BE2C (cell line): Measurements from ENCODE around the gene CILP2.

Source experiments
- DNase-seq: peaks from one replicate; pipeline ENCODE4 v3.0.0-alpha.2; 2020
- H3K27me3 ChIP-seq: fragments of 250-450 bp; sonication (Bioruptor Pico); 2 replicates; pipeline ENCODE4 v1.5.1; 2020; ENCODE audit warnings: mild to moderate bottlenecking
- H3K36me3 ChIP-seq: fragments of 250-450 bp; sonication (Bioruptor Pico); 2 replicates; pipeline ENCODE4 v1.5.1; 2020; ENCODE audit warnings: mild to moderate bottlenecking
- H3K4me1 ChIP-seq: fragments of 250-450 bp; sonication (Bioruptor Pico); 2 replicates; pipeline ENCODE4 v1.5.1; 2020
- H3K4me3 ChIP-seq: 2 replicates; pipeline ENCODE4 v1.5.1; 2011; ENCODE audit warnings: low read depth, low read length
- H3K9me3 ChIP-seq: fragments of 250-450 bp; sonication (Bioruptor Pico); 2 replicates; pipeline ENCODE4 v1.5.1; 2020
- CTCF ChIP-seq: IDR thresholded peaks from 2 replicates; pipeline ENCODE4 v1.5.1; 2012; ENCODE audit warnings: mild to moderate bottlenecking, low read depth, low read length

Gene CILP2

GRCh38 chr19:19587771-19588170 is 49.7 kb downstream of the CILP2 start:
- TF ChIP-seq CTCF: no peak
- H3K9me3 ChIP-seq: no peaks in the 10 kb centered on the region
- DNase-seq: no peak
- no peaks in the 10 kb centered on the region for H3K27me3 ChIP-seq
- no peaks in the 10 kb centered on the region for H3K36me3 ChIP-seq
- no peak overlapping the region for H3K4me3 ChIP-seq
- H3K4me1 ChIP-seq: no peaks in the 10 kb centered on the region

GRCh38 chr19:19588546-19588945 is 50.5 kb downstream of the CILP2 start:
- no peak for DNase-seq
- no peak for TF ChIP-seq CTCF
- Histone ChIP-seq H3K9me3 (no peaks in the 10 kb centered on the region; the same call in 1 of the 2 replicates), H3K4me1 (no peaks in the 10 kb centered on the region), H3K4me3 (no peak overlapping the region), H3K27me3 (no peaks in the 10 kb centered on the region), H3K36me3 (no peaks in the 10 kb centered on the region)

GRCh38 chr19:19591133-19591825 is 53.2 kb downstream of the CILP2 start:
- no peak for DNase-seq
- no peak overlapping the region for H3K4me3 ChIP-seq
- H3K27me3 ChIP-seq: no peaks in the 10 kb centered on the region
- H3K4me1 ChIP-seq: no peaks in the 10 kb centered on the region
- no peaks in the 10 kb centered on the region; the same call in 1 of the 2 replicates for H3K9me3 ChIP-seq
- H3K36me3 ChIP-seq: no peaks in the 10 kb centered on the region
- no peak for TF ChIP-seq CTCF

GRCh38 chr19:19592690-19593089 is 54.6 kb downstream of the CILP2 start:
- no peaks in the 10 kb centered on the region for H3K36me3 ChIP-seq
- no peaks in the 10 kb centered on the region for H3K27me3 ChIP-seq
- TF ChIP-seq CTCF: no peak
- no peaks in the 10 kb centered on the region for H3K4me1 ChIP-seq
- no peak overlapping the region for H3K4me3 ChIP-seq
- DNase-seq: no peak
- H3K9me3 ChIP-seq: no peaks in the 10 kb centered on the region; the same call in 1 of the 2 replicates

GRCh38 chr19:19594381-19594780 is 56.3 kb downstream of the CILP2 start:
- Histone ChIP-seq H3K27me3 (no peaks in the 10 kb centered on the region), H3K36me3 (no peaks in the 10 kb centered on the region), H3K4me1 (no peaks in the 10 kb centered on the region), H3K4me3 (no peak overlapping the region), H3K9me3 (no peaks in the 10 kb centered on the region; the same call in 1 of the 2 replicates)
- no peak for TF ChIP-seq CTCF
- DNase-seq: no peak

GRCh38 chr19:19595171-19595701 is 57.2 kb downstream of the CILP2 start:
- Histone ChIP-seq H3K4me1 (no peaks in the 10 kb centered on the region), H3K36me3 (no peaks in the 10 kb centered on the region), H3K9me3 (no peaks in the 10 kb centered on the region; the same call in 1 of the 2 replicates), H3K27me3 (no peaks in the 10 kb centered on the region), H3K4me3 (no peak overlapping the region)
- DNase-seq: no peak
- TF ChIP-seq CTCF: no peak
